Measurements from ENCODE around the gene H3-3A. TPM values are rescaled to one million over a fixed set of nuclear protein-coding genes. Genes with fewer than 3 reads are reported as not detected.
"Not testable (repeated sequence)": the region's sequence is repeated elsewhere in the genome, so short reads cannot be mapped to it uniquely, and the experiment has no call there.

H3-3A gene
- total and polyA plus RNA-seq, 10 donors = 362 to 1,089 (median 575) TPM

DNA sequence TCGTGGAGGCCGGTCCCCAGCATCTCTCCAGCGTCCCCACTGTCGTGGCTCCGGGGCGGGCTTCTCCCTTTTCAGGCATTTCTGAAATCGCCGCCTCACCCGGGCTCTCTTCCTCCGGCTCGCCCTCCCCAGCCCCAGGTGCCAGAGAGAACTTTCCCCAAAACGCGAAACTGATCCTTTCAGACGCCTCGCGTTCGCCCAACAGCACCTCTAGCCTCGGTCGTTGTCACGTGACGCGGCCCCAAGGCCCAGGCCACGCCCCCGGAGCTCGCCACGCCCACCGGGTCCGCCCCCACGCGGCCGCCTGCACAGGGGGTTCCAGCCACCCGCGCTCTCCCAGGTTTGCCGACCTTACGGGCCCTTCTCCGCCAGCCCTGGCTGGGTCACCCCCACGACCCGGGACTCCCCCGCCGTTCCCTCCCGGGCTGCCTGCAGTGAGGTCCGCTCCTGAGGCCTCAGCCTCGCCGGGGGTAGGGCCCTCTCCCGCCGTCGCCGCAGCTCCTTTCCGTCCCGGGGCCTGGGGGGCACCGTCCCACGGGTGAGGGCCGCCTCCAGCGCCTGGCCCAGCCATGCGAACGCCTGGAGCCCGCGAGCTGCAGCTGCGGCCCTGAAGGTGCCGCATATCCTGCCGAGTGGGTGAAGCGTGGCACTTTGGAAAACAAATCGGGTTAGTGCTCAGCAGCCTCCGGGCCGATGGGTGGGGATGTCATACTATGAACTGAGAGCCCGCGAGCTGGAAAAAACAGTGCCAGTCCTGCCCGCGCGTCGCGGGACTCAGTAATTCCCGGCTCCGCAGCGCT, 21.0 kb downstream of the H3-3A start:
- peak; percentile 97 for DNase-seq
- TF ChIP-seq POLR2AphosphoS5 (IDR thresholded peaks at IDR 0.05) = peak; percentile 61 to 82 (median 80)
- TF ChIP-seq, protein P1, sequence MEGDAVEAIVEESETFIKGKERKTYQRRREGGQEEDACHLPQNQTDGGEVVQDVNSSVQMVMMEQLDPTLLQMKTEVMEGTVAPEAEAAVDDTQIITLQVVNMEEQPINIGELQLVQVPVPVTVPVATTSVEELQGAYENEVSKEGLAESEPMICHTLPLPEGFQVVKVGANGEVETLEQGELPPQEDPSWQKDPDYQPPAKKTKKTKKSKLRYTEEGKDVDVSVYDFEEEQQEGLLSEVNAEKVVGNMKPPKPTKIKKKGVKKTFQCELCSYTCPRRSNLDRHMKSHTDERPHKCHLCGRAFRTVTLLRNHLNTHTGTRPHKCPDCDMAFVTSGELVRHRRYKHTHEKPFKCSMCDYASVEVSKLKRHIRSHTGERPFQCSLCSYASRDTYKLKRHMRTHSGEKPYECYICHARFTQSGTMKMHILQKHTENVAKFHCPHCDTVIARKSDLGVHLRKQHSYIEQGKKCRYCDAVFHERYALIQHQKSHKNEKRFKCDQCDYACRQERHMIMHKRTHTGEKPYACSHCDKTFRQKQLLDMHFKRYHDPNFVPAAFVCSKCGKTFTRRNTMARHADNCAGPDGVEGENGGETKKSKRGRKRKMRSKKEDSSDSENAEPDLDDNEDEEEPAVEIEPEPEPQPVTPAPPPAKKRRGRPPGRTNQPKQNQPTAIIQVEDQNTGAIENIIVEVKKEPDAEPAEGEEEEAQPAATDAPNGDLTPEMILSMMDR (IDR thresholded peaks at IDR 0.05 in 8 of 11, conservative IDR thresholded peaks at IDR 0.05 in 3 of 11) = peak in 3 of 11 experiments; percentile 8 to 14 (median 11)
- no peak for TF ChIP-seq POLR2A (IDR thresholded peaks at IDR 0.05)
- no peaks in the 10 kb centered on the region for H3K9me3 ChIP-seq
- H3K27me3 ChIP-seq (replicated peaks in 1 of 7) = peaks cover 0 to 5% (median 0%) of the 10 kb centered on the region in 7 donors
- peak overlapping the region; percentile 57 to 80 (median 71) for H3K27ac ChIP-seq
- intact Hi-C loops (cut with DNase I; ENCODE audit: low total_unique reads) = no loop called here
- H3K4me3 ChIP-seq = peak overlapping the region; percentile 54 to 85 (median 67)
- H3K36me3 ChIP-seq = no peaks in the 10 kb centered on the region
- WGBS, 5 donors = 1 to 2% (median 2%) methylated on average over 36 to 75 of the region's 75 CpGs
- H3K4me1 ChIP-seq = peaks cover 5 to 30% (median 19%) of the 10 kb centered on the region in 6 donors

DNA sequence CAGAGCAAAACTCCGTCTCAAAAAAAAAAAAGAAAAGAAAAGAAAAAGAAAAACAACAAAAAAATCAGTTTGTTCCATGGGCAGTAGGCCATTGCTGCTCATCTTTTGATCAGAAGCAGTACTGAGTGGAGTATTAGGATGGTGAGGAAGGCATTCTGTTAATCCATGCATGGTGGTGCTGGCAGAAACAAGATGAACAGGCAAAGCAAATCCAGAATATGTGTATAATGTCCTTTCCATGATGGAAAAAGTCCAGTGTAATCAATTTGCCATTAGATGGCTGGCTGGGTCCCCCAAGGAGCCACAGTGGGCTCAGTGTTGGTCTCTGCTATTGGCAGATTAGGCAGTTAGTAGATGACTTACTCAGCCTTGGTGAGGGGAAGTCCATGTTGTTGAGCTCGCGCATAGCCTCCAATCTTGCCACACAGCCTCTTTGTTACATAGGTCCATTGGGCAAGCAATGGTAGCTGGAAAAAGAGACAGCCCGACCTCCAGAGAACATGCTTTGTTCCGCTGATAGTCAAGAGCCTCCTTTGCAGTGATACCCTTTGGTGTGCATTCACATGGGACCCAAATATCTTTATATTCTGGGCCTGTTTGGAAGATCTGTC, 23.3 kb downstream of the H3-3A start:
- DNase-seq = no peak
- Histone ChIP-seq H3K27ac (no peak overlapping the region), H3K4me1 (peaks cover 5 to 30% (median 19%) of the 10 kb centered on the region in 6 donors), H3K36me3 (no peaks in the 10 kb centered on the region), H3K27me3 (replicated peaks in 1 of 7) (peaks cover 0 to 5% (median 0%) of the 10 kb centered on the region in 7 donors), H3K4me3 (no peak overlapping the region), H3K9me3 (no peaks in the 10 kb centered on the region)
- intact Hi-C loops (cut with DNase I; ENCODE audit: low total_unique reads) = no loop called here
- TF ChIP-seq, protein P1 (IDR thresholded peaks at IDR 0.05 in 8 of 11, conservative IDR thresholded peaks at IDR 0.05 in 3 of 11) = no peak
- TF ChIP-seq POLR2A (IDR thresholded peaks at IDR 0.05) (no peak), POLR2AphosphoS5 (IDR thresholded peaks at IDR 0.05) (no peak)
- 55 to 86% (median 78%) methylated on average over 5 of the region's 5 CpGs for WGBS, 5 donors

DNA sequence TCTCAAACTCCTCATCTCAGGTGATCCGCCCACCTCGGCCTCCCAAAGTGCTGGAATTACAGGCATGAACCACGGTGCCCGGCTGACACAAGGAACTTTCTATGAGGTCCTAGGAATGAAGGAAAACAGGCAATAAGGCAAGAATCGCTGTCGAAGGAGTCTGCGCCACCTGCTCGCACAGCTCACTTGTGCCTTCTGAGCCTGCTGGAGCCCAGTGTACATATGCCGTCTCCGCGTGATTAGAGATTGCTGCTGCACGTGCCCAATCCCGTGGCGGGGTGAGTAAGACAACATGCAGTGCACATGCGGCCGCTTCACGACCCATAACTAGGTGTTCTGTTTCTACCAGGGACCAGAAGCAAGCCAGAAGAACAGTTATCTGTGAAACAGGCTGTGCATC, 24.3 kb downstream of the H3-3A start:
- TF ChIP-seq, protein P1 (IDR thresholded peaks at IDR 0.05 in 8 of 11, conservative IDR thresholded peaks at IDR 0.05 in 3 of 11) = no peak
- TF ChIP-seq POLR2AphosphoS5 (IDR thresholded peaks at IDR 0.05) = no peak
- no peak for TF ChIP-seq POLR2A (IDR thresholded peaks at IDR 0.05)
- Histone ChIP-seq H3K4me1 (peaks cover 5 to 30% (median 19%) of the 10 kb centered on the region in 6 donors), H3K36me3 (no peaks in the 10 kb centered on the region), H3K4me3 (no peak overlapping the region), H3K27me3 (replicated peaks in 1 of 7) (peaks cover 0 to 5% (median 0%) of the 10 kb centered on the region in 7 donors), H3K9me3 (no peaks in the 10 kb centered on the region), H3K27ac (no peak overlapping the region)
- no peak for DNase-seq
- 94 to 97% (median 96%) methylated on average over 17 of the region's 17 CpGs for WGBS, 5 donors
- intact Hi-C loops (cut with DNase I; ENCODE audit: low total_unique reads) = no loop called here

DNA sequence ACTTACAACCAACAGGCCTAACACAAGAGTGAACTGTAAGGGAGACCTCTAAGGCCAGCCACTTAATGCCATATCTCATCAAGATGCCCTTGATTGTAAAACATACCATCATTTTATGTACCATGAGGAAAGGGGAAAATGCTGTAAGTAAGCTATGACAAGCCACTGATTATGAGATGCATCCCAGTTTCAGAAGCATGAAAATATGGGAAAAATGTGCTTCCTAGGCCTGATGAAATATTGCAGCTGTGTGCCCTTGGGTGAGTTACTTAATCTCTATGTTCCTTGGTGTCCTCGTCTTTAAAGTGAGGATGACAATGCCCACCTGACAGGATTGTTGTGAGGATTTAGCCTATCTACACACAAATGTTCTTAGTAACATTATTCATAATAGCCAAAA, 28.9 kb downstream of the H3-3A start:
- H3K4me1 ChIP-seq = no peaks in the 10 kb centered on the region
- TF ChIP-seq, protein P1 (IDR thresholded peaks at IDR 0.05 in 8 of 11, conservative IDR thresholded peaks at IDR 0.05 in 3 of 11) = no peak
- TF ChIP-seq POLR2AphosphoS5 (IDR thresholded peaks at IDR 0.05) (no peak), POLR2A (IDR thresholded peaks at IDR 0.05) (no peak)
- H3K27ac ChIP-seq = no peak overlapping the region
- H3K4me3 ChIP-seq = no peak overlapping the region
- no peaks in the 10 kb centered on the region for H3K9me3 ChIP-seq
- H3K36me3 ChIP-seq = no peaks in the 10 kb centered on the region
- DNase-seq = no peak
- intact Hi-C loops (cut with DNase I; ENCODE audit: low total_unique reads) = no loop called here
- H3K27me3 ChIP-seq (replicated peaks in 1 of 7) = no peaks in the 10 kb centered on the region
- 79 to 95% (median 84%) methylated on average over 1 of the region's 1 CpG for WGBS, 5 donors

DNA sequence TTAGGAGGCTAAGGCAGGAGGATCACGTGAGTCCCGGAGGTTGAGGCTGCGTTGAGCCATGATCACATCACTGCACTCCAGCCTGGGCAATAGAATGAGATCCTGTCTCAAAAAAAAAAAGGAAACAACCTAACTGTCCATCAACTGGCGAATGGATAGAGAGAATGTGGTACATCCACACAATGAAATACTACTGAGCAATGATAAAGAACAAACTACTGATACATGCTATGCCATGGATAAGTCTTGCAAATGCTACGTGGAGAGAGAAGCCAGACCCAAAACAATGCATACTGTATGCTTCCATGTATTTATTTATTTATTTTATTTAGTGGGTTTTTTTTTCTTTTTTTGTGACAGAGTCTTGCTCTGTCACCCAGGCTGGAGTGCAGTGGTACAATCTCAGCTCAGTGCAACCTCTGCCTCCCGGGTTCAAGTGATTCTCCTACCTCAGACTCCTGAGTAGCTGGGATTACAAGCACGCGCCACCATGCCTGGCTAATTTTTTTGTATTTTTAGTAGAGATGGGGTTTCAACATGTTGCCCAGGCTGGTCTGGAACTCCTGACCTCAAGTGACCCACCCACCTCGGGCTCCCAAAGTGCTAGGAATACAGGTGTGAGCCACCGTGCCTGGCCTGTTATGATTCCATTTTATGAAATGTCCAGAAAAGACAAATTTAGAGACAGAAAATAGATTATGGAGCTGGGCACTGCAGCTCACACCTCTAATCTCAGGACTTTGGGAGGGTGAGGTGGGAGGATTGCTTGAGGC, 29.7 kb downstream of the H3-3A start:
- H3K4me1 ChIP-seq; H3K27ac ChIP-seq; DNase-seq; H3K4me3 ChIP-seq; H3K36me3 ChIP-seq; H3K9me3 ChIP-seq; intact Hi-C loops (cut with DNase I; ENCODE audit: low total_unique reads); H3K27me3 ChIP-seq (replicated peaks in 1 of 7): not testable (repeated sequence)
- WGBS, 5 donors = 84 to 91% (median 88%) methylated on average over 10 of the region's 10 CpGs

All from spleen (tissue), 11 donors.